Stimulated activated CD4-positive, alpha-beta T cell treated with anti-CD3 and anti-CD28 coated beads, Interleukin-15, amount 100 ng/mL, for 24 hours (primary cell): Measurements from ENCODE around the gene PAPOLG.
A peak's percentile ranks its signal among the peaks of the same experiment; 100 is the strongest.

Experiments
- DNase-seq: peaks from one replicate; pipeline ENCODE4 v3.0.0-alpha.2; 2020

The PAPOLG gene

GRCh38 chr2:60756097-60757087 is at the start of gene PAPOLG:
Gene PAPOLG (plus strand): TSS chr2:60756268. CDS start chr2:60756479, 211 bp downstream.
- peak; percentile 100 for DNase-seq

GRCh38 chr2:60707750-60708371 is 48.2 kb upstream of the PAPOLG start:
- no peak for DNase-seq

GRCh38 chr2:60708630-60709320 is 47.3 kb upstream of the PAPOLG start:
- DNase-seq = no peak

GRCh38 chr2:60710707-60711106 is 45.4 kb upstream of the PAPOLG start:
- DNase-seq = no peak

GRCh38 chr2:60715561-60715960 is 40.5 kb upstream of the PAPOLG start:
- DNase-seq = no peak

GRCh38 chr2:60717691-60718090 is 38.4 kb upstream of the PAPOLG start:
- no peak for DNase-seq

- no peak for DNase-seq
Measured at GRCh38 chr2:60719331-60719730, 36.7 kb upstream of the PAPOLG start.

- DNase-seq = no peak
Measured at GRCh38 chr2:60725466-60725865, 30.6 kb upstream of the PAPOLG start.

- no peak for DNase-seq
Measured at GRCh38 chr2:60728855-60729254, 27.2 kb upstream of the PAPOLG start.

- peak; percentile 26 for DNase-seq
Measured at GRCh38 chr2:60735496-60736250, 20.4 kb upstream of the PAPOLG start.

- DNase-seq = no peak
Measured at GRCh38 chr2:60738679-60739078, 17.4 kb upstream of the PAPOLG start.

- DNase-seq = no peak
Measured at GRCh38 chr2:60739156-60739555, 16.9 kb upstream of the PAPOLG start.

- no peak for DNase-seq
Measured at GRCh38 chr2:60741576-60741975, 14.5 kb upstream of the PAPOLG start.

GRCh38 chr2:60742419-60742818 is 13.6 kb upstream of the PAPOLG start:
- no peak for DNase-seq

- no peak for DNase-seq
Measured at GRCh38 chr2:60745330-60745729, 10.7 kb upstream of the PAPOLG start.

- DNase-seq = no peak
Measured at GRCh38 chr2:60745761-60746160, 10.3 kb upstream of the PAPOLG start.

GRCh38 chr2:60746318-60746717 is 9.8 kb upstream of the PAPOLG start:
- DNase-seq = no peak

GRCh38 chr2:60759654-60760053 is 3.6 kb downstream of the PAPOLG start:
- no peak for DNase-seq

GRCh38 chr2:60764736-60765534 is 8.9 kb downstream of the PAPOLG start:
- no peak for DNase-seq

GRCh38 chr2:60766283-60766682 is 10.2 kb downstream of the PAPOLG start:
- DNase-seq = no peak

GRCh38 chr2:60771508-60771907 is 15.4 kb downstream of the PAPOLG start:
- DNase-seq = no peak
